IPS-NIHi7 (cell line): ENCODE data around the gene TUSC1.
A peak's percentile ranks its signal among the peaks of the same experiment; 100 is the strongest.
"Not testable (repeated sequence)": the region's sequence is repeated elsewhere in the genome, so short reads cannot be mapped to it uniquely, and the experiment has no call there.

ENCODE experiments used
- DNase-seq: peaks from one replicate; pipeline ENCODE4 v3.0.0; 2012; ENCODE audit warnings: mixed read lengths; ENCODE audit errors: extremely low spot score

The TUSC1 gene

DNA sequence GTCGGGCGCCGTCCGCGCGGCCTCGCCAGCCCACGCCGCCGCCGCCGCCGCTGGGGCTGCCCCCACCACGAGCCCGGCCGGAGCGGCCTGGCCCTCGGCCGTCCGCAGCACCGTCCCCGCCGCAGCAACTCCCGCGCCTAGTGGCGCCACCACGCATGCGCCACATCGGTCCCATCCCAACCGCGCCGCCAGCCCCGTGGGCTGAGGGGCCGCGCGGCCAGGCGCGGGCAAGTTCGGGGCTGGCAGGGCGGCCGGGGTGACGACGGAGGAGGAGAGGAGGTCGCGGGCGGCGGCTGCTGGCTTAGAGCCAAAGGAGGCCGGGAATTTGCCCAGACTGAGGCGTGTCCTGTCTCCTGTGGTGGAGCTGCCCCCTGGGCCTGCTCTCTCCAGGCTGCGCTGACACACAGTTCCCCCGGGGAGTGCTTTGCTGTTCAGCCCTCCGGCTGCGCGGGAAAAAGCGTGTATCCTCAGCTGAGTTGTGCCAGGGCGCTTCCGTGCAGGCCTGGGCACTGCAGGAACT lies at the start of gene TUSC1:
TSS of gene TUSC1 (minus strand) at position 298 of the 520 bp plus-strand sequence. CDS start at position 166, 132 bp downstream.
- DNase-seq, result peak; percentile 69

DNA sequence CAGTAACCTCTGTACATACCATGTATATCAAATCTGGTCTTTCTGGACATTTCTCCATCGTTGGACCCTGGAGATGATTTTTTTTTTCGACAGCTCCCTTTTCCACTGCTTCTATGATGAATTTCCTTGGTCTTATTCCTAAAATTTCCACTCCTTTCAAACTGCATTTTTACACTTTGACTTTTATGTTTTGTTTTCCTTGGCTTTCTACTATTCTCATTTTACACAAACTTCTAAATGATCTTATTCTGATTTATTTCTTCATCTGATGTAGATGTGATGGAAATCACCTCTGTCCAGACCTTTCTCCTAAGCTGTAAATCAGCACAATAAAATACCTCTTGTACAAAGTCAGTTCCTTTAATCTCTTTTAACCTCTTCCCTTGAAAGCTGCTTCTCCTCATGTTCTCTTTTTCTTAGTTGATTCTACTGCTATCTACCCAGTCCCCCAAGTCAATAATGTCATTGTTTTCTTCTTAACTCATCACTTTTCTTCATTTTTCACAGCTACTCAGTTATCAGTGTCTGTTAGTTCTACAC lies 48.7 kb upstream of the TUSC1 start:
- no peak for DNase-seq

DNA sequence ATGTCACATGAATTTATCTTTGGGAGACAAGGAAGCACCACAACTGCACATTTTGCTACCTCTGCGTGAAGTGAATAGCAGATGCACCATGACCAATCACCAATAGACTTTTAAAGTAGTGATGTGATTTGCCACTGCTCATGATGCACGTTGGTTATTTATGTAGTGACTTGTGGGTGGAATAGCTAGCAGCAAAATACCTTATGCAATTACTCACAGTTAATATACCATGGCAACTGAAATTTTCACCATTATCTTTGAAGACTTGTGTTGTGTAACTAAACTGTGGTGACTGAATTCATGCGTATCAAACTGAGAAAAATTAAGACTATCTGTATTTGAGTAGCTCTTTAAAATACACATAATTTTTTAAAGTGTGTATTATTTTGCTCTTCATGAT lies 46.2 kb upstream of the TUSC1 start:
- DNase-seq, result no peak

DNA sequence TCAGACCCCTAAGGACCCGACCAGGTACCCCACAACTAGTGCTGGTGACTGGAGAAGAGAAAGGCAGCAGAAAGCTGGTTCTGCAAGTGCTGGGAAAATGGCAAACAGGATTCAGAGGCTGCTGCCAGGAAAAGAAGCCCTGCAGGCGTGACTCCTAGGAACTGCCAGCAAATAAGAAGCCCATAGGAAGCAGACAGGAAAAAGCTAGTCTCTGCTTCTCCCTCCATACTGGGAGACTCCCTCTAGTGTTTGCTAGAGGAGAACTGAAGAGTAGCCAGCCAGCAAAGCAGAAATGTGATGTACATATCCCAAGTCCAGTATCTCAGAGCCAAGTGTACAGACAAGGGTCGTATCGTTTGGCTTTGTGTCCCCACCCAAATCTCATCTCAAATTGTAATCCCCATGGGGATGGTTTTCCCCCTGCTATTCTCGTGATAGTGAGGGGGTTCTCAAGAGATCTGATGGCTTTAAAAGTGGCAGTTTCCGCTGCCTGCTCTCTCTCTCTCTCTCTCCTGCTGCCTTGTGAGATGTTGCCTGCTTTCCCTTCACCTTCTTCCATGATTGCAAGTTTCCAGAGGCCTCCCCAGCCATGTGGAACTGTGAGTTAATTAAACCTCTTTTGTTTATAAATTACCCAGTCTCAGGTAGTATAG lies 38.1 kb upstream of the TUSC1 start:
- peak; percentile 80 for DNase-seq

DNA sequence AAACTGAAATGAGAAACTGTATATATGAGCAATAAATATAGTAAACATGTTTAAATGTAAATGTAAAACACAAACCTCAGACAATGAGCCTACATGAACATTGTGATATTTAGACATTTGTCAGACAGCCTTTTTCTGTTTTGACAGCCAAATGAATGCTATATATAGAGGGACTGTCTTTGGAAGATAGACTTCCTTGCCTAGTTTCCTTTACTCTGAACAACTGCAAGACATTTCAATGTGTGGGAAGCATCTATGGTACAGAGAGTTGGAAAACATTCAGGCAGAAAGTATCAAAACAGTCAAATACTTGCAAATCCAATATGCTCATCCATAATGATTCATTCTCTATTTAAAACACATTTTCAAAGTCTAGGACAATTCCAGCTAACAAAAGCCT lies 31.7 kb upstream of the TUSC1 start:
- no peak for DNase-seq

DNA sequence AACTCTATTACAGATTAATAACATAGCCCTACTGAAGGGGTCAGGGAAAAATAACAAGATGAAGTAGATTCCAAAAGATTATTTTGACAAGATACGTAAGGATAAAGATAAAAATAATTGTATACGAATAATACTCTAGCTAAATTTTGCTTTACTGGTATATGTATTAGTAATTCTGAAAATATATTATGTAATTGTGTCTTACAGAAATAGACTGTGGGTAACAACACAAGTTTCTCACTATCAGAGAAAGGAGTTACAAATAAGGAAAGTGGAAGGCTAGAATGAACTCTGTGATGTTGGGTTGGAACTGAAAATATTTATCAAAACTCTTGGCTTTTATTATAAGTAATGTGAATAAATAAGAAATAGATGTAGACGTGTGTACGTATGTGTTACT lies 26.6 kb upstream of the TUSC1 start:
- no peak for DNase-seq

DNA sequence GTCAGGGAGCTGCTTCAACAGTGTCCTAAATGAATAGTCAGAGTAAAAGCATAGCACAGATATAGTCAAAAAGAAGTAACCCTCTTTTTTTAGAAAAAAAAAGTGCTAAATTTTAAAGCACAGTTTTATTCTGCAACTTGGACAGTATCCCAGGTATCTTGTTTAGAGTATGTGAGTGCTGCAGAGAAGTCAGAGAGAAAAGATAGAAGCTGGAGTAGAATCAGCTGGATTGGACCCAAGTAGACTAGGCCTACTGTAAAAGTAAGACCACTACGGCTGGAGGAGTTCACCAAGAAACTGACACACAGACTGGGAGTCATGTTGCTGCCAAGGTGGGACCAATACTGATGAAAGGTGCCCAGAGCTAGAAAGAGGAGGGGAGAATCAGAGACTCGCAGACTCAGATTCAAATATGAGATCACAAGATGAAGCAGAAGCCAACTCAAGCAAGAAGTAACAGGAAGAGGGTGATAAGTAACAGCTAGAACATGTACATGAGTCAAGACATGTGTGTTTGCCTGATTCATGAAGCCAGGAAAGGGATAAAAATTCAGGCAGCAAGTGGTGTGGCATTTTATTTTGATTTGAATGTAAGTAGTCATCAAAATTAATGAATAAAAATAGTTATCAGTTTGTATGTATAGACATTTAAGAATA lies 25.6 kb upstream of the TUSC1 start:
- DNase-seq, result no peak

DNA sequence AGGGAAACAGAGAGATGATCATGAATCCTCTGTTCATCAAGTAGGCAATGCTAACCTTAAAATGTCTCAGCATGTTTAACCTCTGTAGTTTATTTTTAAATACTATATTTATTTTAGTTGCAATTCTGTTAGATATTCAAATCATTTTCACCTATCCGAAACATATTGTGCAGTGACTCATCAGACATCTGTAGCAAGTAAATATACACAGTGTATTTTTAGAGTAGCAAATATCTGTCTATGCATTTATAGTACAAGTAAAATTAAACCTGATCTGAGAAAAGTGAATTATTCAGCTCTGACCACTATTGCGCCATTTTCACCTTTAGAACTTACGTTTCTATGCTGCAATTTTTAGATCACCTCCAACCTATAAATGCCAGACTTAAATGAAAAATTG lies 24.3 kb upstream of the TUSC1 start:
- no peak for DNase-seq

DNA sequence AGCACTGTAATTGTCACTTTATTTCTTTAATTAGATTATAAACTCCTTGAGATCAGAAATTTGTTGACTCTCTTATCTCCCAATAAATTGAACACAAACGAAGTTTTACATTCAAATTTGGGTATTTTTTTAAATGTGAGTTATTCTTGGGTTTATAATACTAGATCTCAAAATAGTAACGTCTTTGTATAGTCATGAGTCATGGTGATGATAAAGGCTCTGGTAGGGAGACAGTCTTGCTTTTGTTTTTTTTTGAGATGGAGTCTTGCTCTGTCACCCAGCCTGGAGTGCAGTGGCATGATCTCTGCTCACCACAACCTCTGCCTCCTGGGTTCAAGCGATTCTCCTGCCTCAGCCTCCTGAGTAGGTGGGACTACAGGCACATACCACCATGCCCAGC lies 22.7 kb upstream of the TUSC1 start:
- not testable (repeated sequence) for DNase-seq

DNA sequence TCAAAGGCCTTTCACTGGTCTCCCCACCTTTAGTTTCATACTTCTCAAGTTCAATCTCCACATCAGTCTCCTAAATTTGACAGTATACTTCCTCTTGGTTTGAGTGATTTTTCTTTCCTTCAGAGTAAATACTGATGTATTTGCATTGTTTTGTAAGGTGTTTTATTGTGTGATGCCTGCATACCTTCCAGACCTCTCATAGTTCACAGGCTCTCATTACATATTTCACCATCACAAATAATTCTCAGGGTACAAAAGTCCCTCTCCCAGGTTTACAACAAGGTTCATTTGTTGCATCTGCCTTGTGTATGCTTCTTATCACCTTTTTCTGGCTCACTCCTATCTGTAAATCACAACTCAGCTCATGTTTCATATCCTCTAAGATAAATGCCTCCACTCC lies 22.2 kb upstream of the TUSC1 start:
- DNase-seq, result no peak

DNA sequence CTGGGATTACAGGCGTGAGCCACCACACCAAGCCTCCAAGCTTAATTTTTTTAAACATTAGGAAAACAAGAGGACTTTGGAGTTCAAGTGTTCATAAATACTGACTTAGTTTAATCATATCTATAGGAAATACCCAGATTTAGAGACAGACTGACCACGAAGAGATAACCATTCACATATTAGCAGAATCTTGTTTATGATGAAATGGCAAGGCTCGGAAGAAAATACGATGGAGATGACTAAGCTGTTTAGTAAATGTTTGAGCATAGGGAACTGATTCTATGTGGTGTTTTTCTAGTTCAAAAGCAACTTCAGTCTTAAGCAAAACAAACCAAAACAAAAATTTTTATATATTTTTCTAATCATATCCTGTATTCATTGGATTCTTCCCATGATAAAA lies 13.5 kb upstream of the TUSC1 start:
- DNase-seq, result no peak

DNA sequence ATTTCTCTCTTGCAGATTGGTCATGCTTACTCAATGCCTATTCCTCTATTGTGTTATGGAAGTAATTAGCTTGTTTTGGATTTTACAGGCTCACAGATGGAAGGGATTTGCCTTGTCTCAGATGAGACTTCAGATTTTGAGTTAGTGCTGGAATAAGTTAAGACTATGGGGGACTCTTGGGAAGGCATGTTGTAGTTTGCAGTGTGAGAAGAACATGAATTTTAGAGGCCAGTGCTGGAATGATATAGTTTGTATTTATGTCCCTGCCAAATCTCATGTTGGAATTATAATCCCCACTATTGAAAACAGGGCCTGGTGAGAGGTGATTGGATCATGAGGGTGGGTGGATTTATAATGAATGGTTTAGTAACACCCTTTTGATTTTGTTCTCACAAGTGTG lies 6.1 kb upstream of the TUSC1 start:
- no peak for DNase-seq

DNA sequence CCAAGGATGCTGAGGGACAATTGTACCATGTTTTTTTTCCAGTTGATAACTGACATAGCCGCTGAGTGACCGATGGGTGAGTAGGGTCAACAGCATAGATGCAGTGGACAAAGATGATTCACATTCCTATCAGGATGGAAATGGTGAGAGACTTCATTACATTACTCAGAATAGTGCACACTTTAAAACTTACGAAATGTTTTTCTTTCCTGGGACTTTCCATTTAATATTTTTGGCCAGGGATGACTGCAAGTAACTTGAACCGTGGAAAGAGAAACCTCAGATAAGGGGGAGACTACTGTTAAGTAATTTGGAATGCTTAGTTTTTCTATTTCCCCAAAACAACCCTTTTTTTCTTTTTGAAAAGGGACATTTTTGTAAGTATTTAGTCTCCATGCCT lies 3.0 kb upstream of the TUSC1 start:
- DNase-seq, result no peak

DNA sequence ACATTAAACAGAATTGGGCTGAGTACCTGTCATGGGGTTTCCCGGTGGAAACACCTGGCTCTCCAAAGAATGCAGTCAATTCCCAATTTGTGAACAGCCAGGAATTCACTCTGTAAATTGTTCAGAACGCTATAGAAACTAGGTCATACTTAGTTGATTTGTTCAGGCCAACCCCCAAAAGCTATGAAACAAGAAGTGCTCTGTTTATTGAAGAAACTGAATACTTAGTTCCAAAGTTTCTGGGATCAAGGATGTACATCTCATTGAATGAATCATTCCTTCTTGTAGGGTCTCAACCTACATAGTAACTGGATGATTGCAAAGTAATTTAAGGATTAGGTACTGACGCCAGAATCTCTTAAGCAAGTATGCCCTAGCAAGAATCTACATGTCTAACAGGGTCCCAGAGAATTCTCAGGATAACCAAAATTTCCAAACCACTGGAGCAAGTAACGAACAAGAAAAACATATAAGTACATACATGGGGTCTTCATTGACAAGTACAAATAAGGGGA lies 659 bp upstream of the TUSC1 start:
- DNase-seq, result no peak

DNA sequence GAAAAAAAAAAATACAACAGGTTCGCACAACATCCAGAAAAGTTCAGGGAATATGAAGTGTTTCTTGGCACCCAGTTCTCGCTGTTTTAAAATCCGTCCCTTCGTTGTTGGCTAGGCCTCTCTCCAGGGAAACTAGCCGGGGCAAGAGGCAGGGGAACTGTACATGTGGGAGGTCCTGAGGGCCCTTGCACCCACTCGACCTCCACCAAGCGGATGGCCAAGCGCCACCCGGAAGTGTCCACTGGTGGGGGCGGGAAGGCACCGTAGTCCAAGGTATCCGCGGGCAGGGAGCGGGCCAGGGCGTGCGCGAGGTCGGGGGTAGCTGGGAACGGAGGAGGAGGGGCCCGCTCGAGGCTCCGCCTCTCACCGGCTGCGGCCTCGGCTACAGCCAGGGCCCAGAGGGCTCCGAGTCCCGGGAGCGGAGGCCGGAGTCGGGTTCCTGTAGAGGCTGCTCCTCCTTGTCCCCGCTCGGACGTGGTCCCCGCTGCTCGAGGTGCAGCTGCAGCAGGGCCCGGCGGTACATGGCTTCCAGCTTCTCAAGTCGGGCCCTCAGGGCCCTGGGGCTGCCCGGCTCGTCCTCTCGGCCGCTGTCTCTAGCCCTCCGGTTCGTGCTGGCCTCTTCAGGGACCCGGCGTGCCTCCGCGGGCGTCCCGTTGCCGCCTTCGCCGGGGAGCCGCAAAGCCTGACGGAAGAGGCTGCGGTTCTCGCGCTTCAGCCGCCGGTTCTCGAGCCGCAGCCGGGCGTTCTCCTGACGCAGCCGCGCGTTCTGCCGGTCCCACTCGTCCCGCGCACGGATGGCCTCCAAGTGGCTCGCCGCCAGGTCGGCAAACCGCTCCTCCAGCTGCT lies 720 bp downstream of the TUSC1 start:
- peak; percentile 84 for DNase-seq

DNA sequence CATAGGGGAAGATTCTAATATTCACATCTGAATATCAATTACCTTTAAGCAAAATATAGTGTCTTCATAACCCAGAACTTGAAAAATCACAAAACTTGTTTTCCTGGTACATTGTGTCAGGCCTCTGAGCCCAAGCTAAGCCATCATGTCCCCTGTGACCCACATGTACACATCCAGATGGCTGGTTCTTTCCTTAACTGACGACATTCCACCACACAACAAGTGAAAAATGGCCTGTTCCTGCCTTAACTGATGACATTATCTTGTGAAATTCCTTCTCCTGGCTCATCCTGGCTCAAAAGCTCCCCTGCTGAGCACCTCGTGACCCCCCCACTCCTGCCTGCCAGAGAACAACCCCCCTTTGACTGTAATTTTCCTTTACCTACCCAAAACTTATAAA lies 2.4 kb downstream of the TUSC1 start:
- not testable (repeated sequence) for DNase-seq

DNA sequence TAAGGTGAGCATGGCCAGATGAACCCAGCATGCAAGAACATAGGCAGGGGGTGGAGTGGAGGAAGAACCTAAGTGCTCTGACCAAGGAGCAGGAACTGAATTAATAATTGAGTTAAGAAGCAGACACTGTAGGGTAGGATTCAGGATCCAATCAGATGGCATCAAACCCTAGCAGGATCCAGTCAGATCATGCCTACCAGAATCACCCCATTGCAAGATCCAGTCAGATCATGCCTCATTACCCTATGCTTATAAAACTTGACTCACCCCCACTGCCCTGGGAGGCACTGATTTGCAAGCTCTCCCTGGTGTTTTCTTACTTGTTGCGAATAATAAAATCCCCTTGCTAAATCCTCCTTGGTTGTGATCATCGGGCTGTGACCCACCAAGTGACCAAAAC lies 19.7 kb downstream of the TUSC1 start:
- no peak for DNase-seq

DNA sequence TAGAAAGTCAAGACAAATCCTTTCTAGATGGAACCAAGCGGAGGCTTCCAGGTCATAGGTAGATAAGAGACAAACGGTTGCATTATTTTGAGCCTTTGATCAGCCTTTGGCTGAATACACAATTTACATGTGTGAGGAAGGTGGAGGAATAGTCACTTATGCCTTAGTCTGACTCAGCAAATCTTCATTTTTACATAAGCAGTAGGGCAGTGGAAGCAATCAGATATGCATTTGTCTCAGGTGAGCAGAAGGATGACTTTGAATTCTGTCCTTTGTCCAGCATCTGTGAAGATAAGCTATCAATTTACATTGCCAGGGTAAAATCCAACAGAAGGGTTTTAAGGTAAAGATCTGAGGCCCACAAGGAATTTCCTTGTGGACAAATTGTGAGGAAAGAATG lies 23.8 kb downstream of the TUSC1 start:
- DNase-seq, result no peak

DNA sequence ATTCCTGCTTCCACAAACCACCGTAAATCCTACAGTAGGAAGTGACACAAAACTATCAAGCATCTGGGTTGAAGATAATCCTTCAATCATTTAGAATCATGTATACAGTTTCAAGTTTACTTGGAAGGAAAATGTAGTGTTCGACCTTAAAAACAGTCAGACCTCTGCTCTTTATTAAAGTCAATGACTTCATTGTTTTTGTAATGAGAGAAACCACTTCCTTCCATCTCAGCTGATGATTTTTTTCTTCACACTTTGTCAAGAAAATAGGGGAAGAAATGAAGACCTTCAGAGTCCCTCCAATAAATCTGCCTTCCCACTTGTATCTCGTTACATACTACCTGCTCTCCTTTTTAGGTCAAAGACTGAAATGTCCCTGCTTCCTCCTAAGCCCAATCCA lies 30.1 kb downstream of the TUSC1 start:
- DNase-seq, result no peak

DNA sequence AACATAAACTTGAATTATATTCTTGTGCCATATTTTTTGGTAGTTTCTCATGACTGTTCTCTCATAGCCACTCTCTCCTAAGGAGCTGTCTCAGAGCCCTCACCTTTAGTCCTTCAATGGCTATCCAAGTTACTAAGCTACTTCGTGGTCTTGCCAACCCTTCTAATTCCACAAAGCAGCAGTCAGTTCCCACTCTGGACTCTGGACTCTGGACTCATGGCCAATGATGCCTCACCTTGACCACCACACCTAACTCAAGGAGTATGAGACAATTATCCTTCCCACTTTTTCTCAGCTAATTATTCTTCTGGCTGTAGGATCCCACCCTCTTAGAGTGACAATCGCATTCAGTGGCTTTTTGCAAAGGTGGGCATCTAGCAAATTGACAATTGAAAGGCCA lies 42.2 kb downstream of the TUSC1 start:
- no peak for DNase-seq

DNA sequence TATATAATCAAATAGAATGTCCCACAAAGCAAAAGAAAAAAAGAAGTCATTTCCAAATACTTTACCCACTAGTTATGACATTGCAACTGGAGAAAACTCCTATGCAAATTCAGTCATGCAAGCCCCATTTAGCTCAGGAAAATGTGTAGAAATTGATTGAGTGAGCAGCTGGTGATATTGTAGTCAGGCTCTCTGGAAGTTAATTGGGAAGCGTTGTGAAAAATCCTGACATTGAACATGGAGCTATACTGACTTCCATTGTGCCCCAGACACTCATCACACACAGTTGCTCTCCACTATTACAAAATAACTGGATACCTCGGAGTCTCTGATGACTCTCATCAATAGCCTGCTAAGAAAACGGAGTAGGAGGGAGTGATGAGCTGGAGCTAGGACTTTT lies 49.0 kb downstream of the TUSC1 start:
- no peak for DNase-seq
